Mesothelial cell of epicardium (in vitro differentiated cells): ENCODE data around the gene TBC1D22A. TPM values are rescaled to one million over a fixed set of nuclear protein-coding genes. Genes with fewer than 3 reads are reported as not detected.
"Not testable (repeated sequence)": the region's sequence is repeated elsewhere in the genome, so short reads cannot be mapped to it uniquely, and the experiment has no call there.

Experiments
- DNase-seq, 2 experiments: peaks; one replicate each; pipeline ENCODE4 v3.0.0; 2021; ENCODE audit warnings: low spot score in 2 of 2; ENCODE audit not compliant: unreplicated experiment in 2 of 2
- H3K27ac Mint-ChIP-seq: 2 replicates; pipeline ENCODE4 v1.8.0; 2021; ENCODE audit warnings: mixed read lengths
- H3K27me3 Mint-ChIP-seq: 2 replicates; pipeline ENCODE4 v1.8.0; 2021; ENCODE audit warnings: low read depth, mixed read lengths
- H3K36me3 Mint-ChIP-seq: 2 replicates; pipeline ENCODE4 v1.8.0; 2021; ENCODE audit warnings: mixed read lengths
- H3K4me1 Mint-ChIP-seq: 2 replicates; pipeline ENCODE4 v1.8.0; 2021; ENCODE audit warnings: mixed read lengths
- H3K4me3 Mint-ChIP-seq: 2 replicates; pipeline ENCODE4 v1.8.0; 2021; ENCODE audit warnings: mild to moderate bottlenecking, moderate library complexity, mixed read lengths
- H3K9me3 Mint-ChIP-seq: 2 replicates; pipeline ENCODE4 v1.8.0; 2021; ENCODE audit warnings: mixed read lengths
- total RNA-seq: library from RNA; stranded (reverse); gene quantifications from 3 replicates; pipeline ENCODE4 v1.2.1, GENCODE V29; 2021
- TF ChIP-seq, protein P1 (sequence below): fragments of 200-600 bp; sonication (generic); IDR thresholded peaks from one replicate; pipeline ENCODE4 v1.5.0; 2021; ENCODE audit warnings: antibody characterized with exemption; ENCODE audit not compliant: unreplicated experiment

Gene TBC1D22A
- total RNA-seq, 1 donor from 2014 or later, result 26.6 TPM

DNA sequence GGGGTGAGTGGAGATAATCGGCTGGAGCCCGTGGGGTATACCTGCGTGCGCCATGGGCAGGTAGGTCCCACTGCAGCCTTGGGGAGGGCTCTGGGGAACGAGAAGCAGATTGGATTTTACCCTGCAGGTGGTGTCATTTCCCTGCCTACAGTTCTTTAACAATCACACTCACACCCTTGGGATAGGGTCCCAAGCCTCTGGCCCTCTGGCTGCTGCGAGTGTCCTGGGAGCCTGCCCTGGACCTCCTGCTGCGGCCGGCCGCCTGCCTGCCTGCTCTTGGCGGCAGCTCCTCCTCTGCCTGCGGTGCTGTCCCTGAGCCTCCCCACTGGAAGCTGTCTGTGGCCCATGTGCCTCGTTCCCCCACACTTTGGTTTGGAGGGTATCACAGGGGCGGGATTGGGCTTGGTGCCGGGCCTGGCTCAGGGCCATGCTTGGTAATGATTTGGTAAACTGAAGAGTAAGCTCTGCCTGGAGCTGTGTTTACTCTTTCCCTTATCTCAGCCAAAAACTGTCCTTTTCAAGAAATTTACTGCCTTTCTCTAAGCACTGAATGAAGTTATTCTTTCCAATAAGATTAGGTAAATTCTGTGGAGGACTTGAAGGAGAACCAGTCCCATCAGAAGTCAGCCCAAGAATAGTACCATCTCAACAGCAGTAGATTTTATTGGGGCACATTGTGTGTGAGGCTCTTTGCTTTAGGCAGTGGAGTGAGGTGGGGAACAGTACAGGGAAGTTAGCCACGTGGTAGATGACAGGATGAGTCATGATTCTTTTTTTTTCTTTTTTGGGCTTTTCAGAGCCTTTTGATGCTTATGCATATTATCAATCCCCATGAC lies 53.7 kb downstream of the TBC1D22A start:
- H3K4me1 Mint-ChIP-seq, result peaks cover 19% of the 10 kb centered on the region
- no peak for DNase-seq
- H3K27ac Mint-ChIP-seq, result peak overlapping the region; percentile 72
- H3K9me3 Mint-ChIP-seq, result peaks cover 17% of the 10 kb centered on the region
- H3K27me3 Mint-ChIP-seq, result no peaks in the 10 kb centered on the region
- TF ChIP-seq, protein P1, sequence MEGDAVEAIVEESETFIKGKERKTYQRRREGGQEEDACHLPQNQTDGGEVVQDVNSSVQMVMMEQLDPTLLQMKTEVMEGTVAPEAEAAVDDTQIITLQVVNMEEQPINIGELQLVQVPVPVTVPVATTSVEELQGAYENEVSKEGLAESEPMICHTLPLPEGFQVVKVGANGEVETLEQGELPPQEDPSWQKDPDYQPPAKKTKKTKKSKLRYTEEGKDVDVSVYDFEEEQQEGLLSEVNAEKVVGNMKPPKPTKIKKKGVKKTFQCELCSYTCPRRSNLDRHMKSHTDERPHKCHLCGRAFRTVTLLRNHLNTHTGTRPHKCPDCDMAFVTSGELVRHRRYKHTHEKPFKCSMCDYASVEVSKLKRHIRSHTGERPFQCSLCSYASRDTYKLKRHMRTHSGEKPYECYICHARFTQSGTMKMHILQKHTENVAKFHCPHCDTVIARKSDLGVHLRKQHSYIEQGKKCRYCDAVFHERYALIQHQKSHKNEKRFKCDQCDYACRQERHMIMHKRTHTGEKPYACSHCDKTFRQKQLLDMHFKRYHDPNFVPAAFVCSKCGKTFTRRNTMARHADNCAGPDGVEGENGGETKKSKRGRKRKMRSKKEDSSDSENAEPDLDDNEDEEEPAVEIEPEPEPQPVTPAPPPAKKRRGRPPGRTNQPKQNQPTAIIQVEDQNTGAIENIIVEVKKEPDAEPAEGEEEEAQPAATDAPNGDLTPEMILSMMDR, result no peak
- no peak overlapping the region for H3K4me3 Mint-ChIP-seq
- H3K36me3 Mint-ChIP-seq, result peaks cover 41% of the 10 kb centered on the region

- not testable (repeated sequence) for H3K4me3 Mint-ChIP-seq, DNase-seq, H3K27ac Mint-ChIP-seq, H3K27me3 Mint-ChIP-seq
- peaks cover 51% of the 10 kb centered on the region for H3K36me3 Mint-ChIP-seq
- H3K4me1 Mint-ChIP-seq, result peaks cover 19% of the 10 kb centered on the region
- H3K9me3 Mint-ChIP-seq, result peaks cover 25% of the 10 kb centered on the region
Measured at GRCh38 chr22:46817390-46817789, 54.9 kb downstream of the TBC1D22A start.

DNA sequence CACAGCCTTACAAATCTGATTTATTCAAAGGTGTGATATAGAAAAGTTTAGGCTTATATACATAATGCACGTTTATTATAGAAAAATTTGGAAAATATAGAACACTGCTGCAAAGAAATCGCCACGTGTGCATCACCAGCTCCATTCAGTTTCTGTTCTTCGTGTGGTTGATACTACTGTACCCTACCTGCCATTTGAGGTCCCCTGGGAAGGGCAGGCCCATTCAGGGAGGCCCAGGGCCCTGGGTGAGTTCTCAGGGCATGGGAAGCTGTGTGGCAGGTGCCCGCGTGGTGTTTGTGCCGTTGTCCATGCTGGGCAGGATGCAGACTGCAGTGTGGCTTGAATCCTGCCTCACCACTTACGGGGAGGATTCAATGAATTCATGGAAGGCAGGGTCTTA lies 60.8 kb downstream of the TBC1D22A start:
- H3K36me3 Mint-ChIP-seq, result peaks cover 35% of the 10 kb centered on the region
- TF ChIP-seq, protein P1, result no peak
- no peak for DNase-seq
- H3K9me3 Mint-ChIP-seq, result peaks cover 22% of the 10 kb centered on the region
- H3K4me3 Mint-ChIP-seq, result no peak overlapping the region
- peaks cover 15% of the 10 kb centered on the region for H3K4me1 Mint-ChIP-seq
- H3K27me3 Mint-ChIP-seq, result no peaks in the 10 kb centered on the region
- no peak overlapping the region for H3K27ac Mint-ChIP-seq

GRCh38 chr22:46823654-46824053 lies 61.2 kb downstream of the TBC1D22A start:
- Mint-ChIP-seq H3K9me3 (peaks cover 22% of the 10 kb centered on the region), H3K36me3 (peaks cover 35% of the 10 kb centered on the region), H3K27me3 (no peaks in the 10 kb centered on the region), H3K4me1 (peaks cover 19% of the 10 kb centered on the region), H3K4me3 (no peak overlapping the region), H3K27ac (no peak overlapping the region)
- DNase-seq, result no peak
- TF ChIP-seq, protein P1, result no peak

DNA sequence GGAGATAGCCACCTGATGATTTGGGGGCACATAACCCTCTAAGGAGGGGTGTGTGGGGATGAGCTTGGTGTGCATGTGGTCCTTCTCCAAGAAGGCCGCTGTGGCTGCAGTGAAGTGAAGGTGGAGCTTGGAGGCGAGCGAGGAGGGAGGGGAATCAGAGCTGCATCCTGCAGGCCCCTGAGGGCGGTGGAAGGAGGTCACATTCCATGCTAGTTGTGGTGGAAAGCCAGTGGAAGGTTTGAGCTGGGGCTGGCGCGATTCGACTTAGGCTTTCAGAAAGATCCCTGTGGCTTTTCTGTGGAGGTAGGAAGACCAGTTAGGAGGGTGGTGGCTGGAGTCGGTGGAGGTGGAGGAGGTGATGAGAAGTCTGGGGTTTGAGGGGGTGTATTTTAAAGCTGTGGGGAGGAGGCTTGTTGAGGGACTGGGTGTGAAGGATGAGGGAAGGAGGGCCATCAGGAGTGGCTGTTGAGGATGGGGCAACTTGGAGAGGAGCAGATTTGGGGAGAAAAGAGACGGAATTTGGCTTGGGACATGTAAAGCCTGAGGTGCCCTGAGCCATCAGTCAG lies 62.0 kb downstream of the TBC1D22A start:
- Mint-ChIP-seq H3K27me3 (no peaks in the 10 kb centered on the region), H3K27ac (peak overlapping the region; percentile 39), H3K4me3 (no peak overlapping the region), H3K36me3 (peaks cover 31% of the 10 kb centered on the region), H3K9me3 (peaks cover 22% of the 10 kb centered on the region), H3K4me1 (peaks cover 27% of the 10 kb centered on the region)
- TF ChIP-seq, protein P1, result no peak
- no peak for DNase-seq

- peaks cover 34% of the 10 kb centered on the region for H3K4me1 Mint-ChIP-seq
- H3K27me3 Mint-ChIP-seq, result no peaks in the 10 kb centered on the region
- H3K9me3 Mint-ChIP-seq, result peaks cover 18% of the 10 kb centered on the region
- no peak for DNase-seq
- H3K27ac Mint-ChIP-seq, result no peak overlapping the region
- TF ChIP-seq, protein P1, result no peak
- no peak overlapping the region for H3K4me3 Mint-ChIP-seq
- peaks cover 27% of the 10 kb centered on the region for H3K36me3 Mint-ChIP-seq
Measured at GRCh38 chr22:46824980-46825544, 62.6 kb downstream of the TBC1D22A start.
